NK-92 treated with Interleukin-12 subunit alpha and Interleukin-12 subunit beta, amount 100 ng/mL, for 24 hours (cell line): ENCODE data around the gene NELL2.
"Not testable (repeated sequence)": the region's sequence is repeated elsewhere in the genome, so short reads cannot be mapped to it uniquely, and the experiment has no call there.

Experiments used
- DNase-seq: peaks from one replicate; lab custom pipeline; 2025; lab: John Stamatoyannopoulos, UW

NELL2 gene

GRCh38 chr12:44778863-44779262 lies 97.3 kb downstream of the NELL2 start:
- DNase-seq: no peak

- no peak for DNase-seq
Observed at GRCh38 chr12:44777044-44777443, 99.1 kb downstream of the NELL2 start.

- no peak for DNase-seq
Observed at GRCh38 chr12:44775901-44776300, 100.2 kb downstream of the NELL2 start.

- peak; percentile 2 for DNase-seq
Observed at GRCh38 chr12:44774815-44775411, 101.2 kb downstream of the NELL2 start.

GRCh38 chr12:44771485-44772021 lies 104.6 kb downstream of the NELL2 start:
- DNase-seq: no peak

- no peak for DNase-seq
Observed at GRCh38 chr12:44765796-44766195, 110.3 kb downstream of the NELL2 start.

GRCh38 chr12:44763021-44763420 lies 113.1 kb downstream of the NELL2 start:
- DNase-seq: no peak

GRCh38 chr12:44759289-44759688 lies 116.8 kb downstream of the NELL2 start:
- no peak for DNase-seq

GRCh38 chr12:44750468-44750867 lies 125.6 kb downstream of the NELL2 start:
- DNase-seq: no peak

- DNase-seq: no peak
Observed at GRCh38 chr12:44749566-44749965, 126.5 kb downstream of the NELL2 start.

GRCh38 chr12:44748950-44749468 lies 127.1 kb downstream of the NELL2 start:
- DNase-seq: no peak

- DNase-seq: not testable (repeated sequence)
Observed at GRCh38 chr12:44741292-44741980, 134.7 kb downstream of the NELL2 start.

GRCh38 chr12:44738051-44738450 lies 138.1 kb downstream of the NELL2 start:
- no peak for DNase-seq

- no peak for DNase-seq
Observed at GRCh38 chr12:44728566-44728965, 147.5 kb downstream of the NELL2 start.

GRCh38 chr12:44720265-44720664 lies 155.8 kb downstream of the NELL2 start:
- DNase-seq: no peak

GRCh38 chr12:44717612-44718011 lies 158.5 kb downstream of the NELL2 start:
- DNase-seq: no peak

GRCh38 chr12:44716711-44717110 lies 159.4 kb downstream of the NELL2 start:
- DNase-seq: no peak

GRCh38 chr12:44711736-44712135 lies 164.4 kb downstream of the NELL2 start:
- DNase-seq: no peak

GRCh38 chr12:44709166-44709565 lies 166.9 kb downstream of the NELL2 start:
- DNase-seq: no peak

GRCh38 chr12:44708218-44708617 lies 167.9 kb downstream of the NELL2 start:
- no peak for DNase-seq

- no peak for DNase-seq
Observed at GRCh38 chr12:44703182-44703910, 172.8 kb downstream of the NELL2 start.

GRCh38 chr12:44697511-44697910 lies 178.6 kb downstream of the NELL2 start:
- no peak for DNase-seq

- DNase-seq: no peak
Observed at GRCh38 chr12:44696542-44696941, 179.6 kb downstream of the NELL2 start.
